Fibroblast of lung (primary cell): ENCODE data around the gene SMARCAL1. TPM values are rescaled to one million over a fixed set of nuclear protein-coding genes. Genes with fewer than 3 reads are reported as not detected.

Experiments
- DNase-seq, 2 donors: peaks; one replicate each; pipeline versions ENCODE4 v3.0.0 to v3.0.0-alpha.2; 2010; ENCODE audit warnings: low read depth in 2 of 2
- H2AFZ ChIP-seq: 2 replicates; pipeline ENCODE4 v1.5.1; 2012; ENCODE audit warnings: low read length, control low read depth, inconsistent platforms
- H3K27ac ChIP-seq: 2 replicates; pipeline ENCODE4 v1.5.1; 2011; ENCODE audit warnings: low read length, control low read depth; ENCODE audit not compliant: insufficient read depth
- H3K27me3 ChIP-seq: 2 replicates; pipeline ENCODE4 v1.5.1; 2011; ENCODE audit warnings: mild to moderate bottlenecking, low read length; ENCODE audit not compliant: control insufficient read depth, insufficient read depth
- H3K36me3 ChIP-seq: 2 replicates; pipeline ENCODE4 v1.5.1; 2011; ENCODE audit warnings: low read length; ENCODE audit not compliant: control insufficient read depth, insufficient read depth
- H3K4me1 ChIP-seq: 2 replicates; pipeline ENCODE4 v1.5.1; 2011; ENCODE audit warnings: low read length; ENCODE audit not compliant: control insufficient read depth, insufficient read depth; ENCODE audit errors: extremely low read depth
- H3K4me2 ChIP-seq: 2 replicates; pipeline ENCODE4 v1.5.1; 2011; ENCODE audit warnings: low read length, control low read depth; ENCODE audit not compliant: insufficient read depth; ENCODE audit errors: extremely low read depth
- H3K4me3 ChIP-seq, 4 experiments: fragments of 200-600 bp in 1 of 4; sonication (generic) in 1 of 4; replicated peaks in 1 of 4; 2 replicates each; pipeline ENCODE4 v1.5.1; 2011 to 2016; ENCODE audit warnings: low read length in 4 of 4, low read depth in 3 of 4, mild to moderate bottlenecking in 3 of 4, control low read depth in 2 of 4, inconsistent platforms in 1 of 4, mixed read lengths in 1 of 4; ENCODE audit not compliant: insufficient read depth in 1 of 4; ENCODE audit errors: control extremely low read depth in 1 of 4
- H3K79me2 ChIP-seq: 2 replicates; pipeline ENCODE4 v1.5.1; 2012; ENCODE audit warnings: mild to moderate bottlenecking, low read length, inconsistent platforms; ENCODE audit not compliant: control insufficient read depth, insufficient read depth
- H3K9ac ChIP-seq: 2 replicates; pipeline ENCODE4 v1.5.1; 2011; ENCODE audit warnings: mild to moderate bottlenecking, low read length, control low read depth; ENCODE audit not compliant: insufficient read depth
- H3K9me3 ChIP-seq: 2 replicates; pipeline ENCODE4 v1.5.1; 2012; ENCODE audit warnings: low read depth, low read length; ENCODE audit not compliant: control insufficient read depth, insufficient read depth
- H4K20me1 ChIP-seq: 2 replicates; pipeline ENCODE4 v1.5.1; 2011; ENCODE audit warnings: low read length; ENCODE audit not compliant: control insufficient read depth, insufficient read depth; ENCODE audit errors: extremely low read depth
- CTCF ChIP-seq, 2 donors: IDR thresholded peaks in 1 of 2; conservative IDR thresholded peaks in 1 of 2; 1 replicate in 1 of 2; 2 replicates in 1 of 2; pipeline ENCODE4 v1.5.1; 2011 to 2012; ENCODE audit warnings: low read length in 2 of 2, control low read depth in 1 of 2, inconsistent platforms in 1 of 2, low read depth in 1 of 2, mild to moderate bottlenecking in 1 of 2
- EZH2 ChIP-seq: IDR thresholded peaks from 2 replicates; pipeline ENCODE4 v1.5.1; 2012; ENCODE audit warnings: low read length, control low read depth, mild to moderate bottlenecking; ENCODE audit errors: missing control alignments
- polyA plus RNA-seq, 2 donors: library from polyadenylated mRNA; depleted of rRNA in 1 of 2; stranded (reverse) in 1 of 2; unstranded in 1 of 2; fragments of >200 nt; gene quantifications; 2 replicates each; pipeline ENCODE4 v1.2.1, GENCODE V29; 2011 to 2012; ENCODE audit warnings: missing spikeins in 1 of 2
- total RNA-seq: library from RNA; depleted of rRNA; stranded (reverse); fragments of >200 nt; gene quantifications from 2 replicates; pipeline ENCODE4 v1.2.1, GENCODE V29; 2014

The SMARCAL1 gene
- total and polyA plus RNA-seq, 2 donors (not counting 1 experiment from before 2014, with no cell fraction given): 21.5 to 25.1 TPM

GRCh38 chr2:216387262-216387661 lies 25.0 kb upstream of the SMARCAL1 start:
- no peaks in the 10 kb centered on the region for H3K27me3 ChIP-seq
- no peaks in the 10 kb centered on the region for H4K20me1 ChIP-seq
- no peak overlapping the region for H3K4me2 ChIP-seq
- no peaks in the 10 kb centered on the region for H3K36me3 ChIP-seq
- no peak overlapping the region for H3K4me3 ChIP-seq
- H3K4me1 ChIP-seq: no peaks in the 10 kb centered on the region
- no peaks in the 10 kb centered on the region for H3K79me2 ChIP-seq
- no peak for DNase-seq
- no peak overlapping the region for H3K27ac ChIP-seq
- H3K9ac ChIP-seq: no peak overlapping the region
- TF ChIP-seq CTCF (conservative IDR thresholded peaks at IDR 0.05 in 1 of 2, IDR thresholded peaks at IDR 0.05 in 1 of 2; ENCODE audit: low read depth in 1 of 2, low read length in 2 of 2) (no peak), EZH2 (no peak)
- no peak overlapping the region for H2AFZ ChIP-seq
- H3K9me3 ChIP-seq: no peaks in the 10 kb centered on the region

DNA sequence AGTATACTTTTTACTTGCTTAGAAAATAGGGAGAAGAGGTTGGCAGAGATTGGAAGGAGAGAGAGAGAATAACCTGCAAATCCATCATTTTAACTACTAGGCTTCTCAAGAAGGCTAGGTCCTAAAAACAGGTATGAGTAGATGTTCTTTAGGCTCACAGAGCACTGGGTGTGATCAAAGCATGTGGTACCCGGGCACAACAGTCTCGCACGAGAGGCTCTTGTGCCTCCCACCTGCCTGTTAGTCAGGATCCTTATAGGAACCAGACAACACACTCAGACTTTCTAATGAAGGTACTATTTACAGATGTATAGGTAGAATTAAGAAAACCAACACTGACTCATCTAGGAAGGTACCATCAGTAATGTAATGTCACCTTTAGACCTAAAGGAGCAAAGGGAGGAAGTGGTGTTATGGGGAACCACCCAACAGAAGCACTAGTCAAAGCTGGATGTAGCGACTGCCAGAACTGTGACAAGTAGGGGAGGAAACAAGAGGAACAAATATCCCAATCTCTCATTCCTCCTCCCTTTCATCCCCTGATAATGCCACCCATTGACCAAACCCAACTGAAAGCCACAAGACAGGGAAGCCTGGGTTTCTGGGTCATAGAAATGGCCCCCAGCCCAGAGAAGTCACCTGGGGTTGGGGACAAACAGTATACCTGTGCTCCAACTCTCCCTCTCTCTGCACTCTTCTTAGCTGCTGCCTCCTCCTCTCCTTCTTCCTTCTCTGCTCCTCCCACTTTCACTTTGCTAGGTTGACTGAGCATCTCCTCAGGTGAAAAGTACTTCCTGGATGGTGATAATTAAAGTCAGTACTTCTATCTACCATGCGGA lies 24.0 kb upstream of the SMARCAL1 start:
- Histone ChIP-seq H3K79me2 (no peaks in the 10 kb centered on the region), H3K9me3 (no peaks in the 10 kb centered on the region), H2AFZ (no peak overlapping the region), H3K4me2 (no peak overlapping the region), H4K20me1 (no peaks in the 10 kb centered on the region), H3K27ac (no peak overlapping the region), H3K36me3 (no peaks in the 10 kb centered on the region), H3K27me3 (no peaks in the 10 kb centered on the region), H3K9ac (no peak overlapping the region), H3K4me1 (no peaks in the 10 kb centered on the region), H3K4me3 (no peak overlapping the region)
- TF ChIP-seq CTCF (conservative IDR thresholded peaks at IDR 0.05 in 1 of 2, IDR thresholded peaks at IDR 0.05 in 1 of 2; ENCODE audit: low read depth in 1 of 2, low read length in 2 of 2) (no peak), EZH2 (no peak)
- no peak for DNase-seq

GRCh38 chr2:216389570-216389969 lies 22.7 kb upstream of the SMARCAL1 start:
- Histone ChIP-seq H4K20me1 (no peaks in the 10 kb centered on the region), H3K79me2 (no peaks in the 10 kb centered on the region), H3K4me3 (no peak overlapping the region), H3K4me2 (no peak overlapping the region), H3K27ac (no peak overlapping the region), H3K27me3 (no peaks in the 10 kb centered on the region), H3K36me3 (no peaks in the 10 kb centered on the region), H3K9me3 (no peaks in the 10 kb centered on the region), H3K4me1 (no peaks in the 10 kb centered on the region), H3K9ac (no peak overlapping the region), H2AFZ (no peak overlapping the region)
- peak; percentile 50 to 71 for DNase-seq
- no peak for TF ChIP-seq EZH2
- TF ChIP-seq CTCF (conservative IDR thresholded peaks at IDR 0.05 in 1 of 2, IDR thresholded peaks at IDR 0.05 in 1 of 2; ENCODE audit: low read depth in 1 of 2, low read length in 2 of 2): no peak
